AG04449 (cell line): ENCODE measurements around the gene PDE4B.
"Not testable (repeated sequence)": the region's sequence is repeated elsewhere in the genome, so short reads cannot be mapped to it uniquely, and the experiment has no call there.

Experiments
- CTCF ChIA-PET: fragments of 350-600 bp; formaldehyde crosslinking; extraction: SDS; loops from one replicate; lab custom pipeline; 2021; ENCODE audit warnings: antibody characterized with exemption; lab: Yijun Ruan, JAX
- POLR2A ChIA-PET: fragments of 400-600, 350-600 bp; formaldehyde crosslinking; extraction: SDS; loops from one replicate; lab custom pipeline; 2020; ENCODE audit warnings: antibody characterized with exemption, inconsistent platforms; lab: Yijun Ruan, JAX
- DNase-seq: peaks from one replicate; pipeline ENCODE4 v3.0.0-alpha.2; 2010; ENCODE audit warnings: low read depth, low spot score
- H3K4me3 ChIP-seq: 2 replicates; pipeline ENCODE4 v1.5.1; 2011; ENCODE audit warnings: low read depth, mild to moderate bottlenecking, control low read depth, low read length
- CTCF ChIP-seq: IDR thresholded peaks from one replicate; pipeline ENCODE4 v1.5.1; 2011; ENCODE audit warnings: mild to moderate bottlenecking, moderate library complexity, low read length, control low read depth, inconsistent platforms; ENCODE audit not compliant: insufficient read depth; ENCODE audit errors: missing control alignments

The PDE4B gene

GRCh38 chr1:65995336-65995735, 202.6 kb downstream of the PDE4B start:
- no peak for DNase-seq
- POLR2A ChIA-PET = no interaction called here
- CTCF ChIA-PET = interaction anchor here (2.0 kb wide), 1 partner anchor 247 kb away, joined by 4 read pairs; no protein-coding TSS in a partner anchor
- TF ChIP-seq CTCF = no peak
- no peak overlapping the region for H3K4me3 ChIP-seq

- POLR2A ChIA-PET = no interaction called here
- DNase-seq = no peak
- no peak for TF ChIP-seq CTCF
- H3K4me3 ChIP-seq = no peak overlapping the region
- CTCF ChIA-PET = interaction anchor here (2.0 kb wide), 1 partner anchor 246 kb away, joined by 4 read pairs; no protein-coding TSS in a partner anchor
These were observed 203.2 kb downstream of the PDE4B start for GRCh38 chr1:65995928-65996327.

GRCh38 chr1:65997693-65998092, 205.0 kb downstream of the PDE4B start:
- no peak for DNase-seq
- POLR2A ChIA-PET = no interaction called here
- no peak overlapping the region for H3K4me3 ChIP-seq
- TF ChIP-seq CTCF = no peak
- CTCF ChIA-PET = interaction anchor here (1.7 kb wide), 1 partner anchor 245 kb away, joined by 3 read pairs; no protein-coding TSS in a partner anchor

GRCh38 chr1:65998763-65999583, 206.3 kb downstream of the PDE4B start:
- ChIA-PET POLR2A (no interaction called here), CTCF (interaction anchor here (1.7 kb wide), 1 partner anchor 244 kb away, joined by 3 read pairs; no protein-coding TSS in a partner anchor)
- DNase-seq = no peak
- TF ChIP-seq CTCF = no peak
- no peak overlapping the region for H3K4me3 ChIP-seq

GRCh38 chr1:66000033-66000637, 207.4 kb downstream of the PDE4B start:
- no peak overlapping the region for H3K4me3 ChIP-seq
- no peak for DNase-seq
- no peak for TF ChIP-seq CTCF
- POLR2A ChIA-PET = no interaction called here
- CTCF ChIA-PET = no interaction called here

- ChIA-PET POLR2A (no interaction called here), CTCF (no interaction called here)
- no peak for DNase-seq
- no peak overlapping the region for H3K4me3 ChIP-seq
- TF ChIP-seq CTCF = no peak
These were observed 211.0 kb downstream of the PDE4B start for GRCh38 chr1:66003690-66004089.

GRCh38 chr1:66006534-66006933, 213.8 kb downstream of the PDE4B start:
- H3K4me3 ChIP-seq, CTCF ChIA-PET, POLR2A ChIA-PET, DNase-seq: not testable (repeated sequence)
